GM12875 (cell line): ENCODE measurements around the gene TCEA3.

Source experiments
- H3K4me3 ChIP-seq: one replicate; pipeline ENCODE4 v1.5.1; 2011; ENCODE audit warnings: low read depth, low read length, control low read depth
- TF ChIP-seq, protein P1 (sequence below): IDR thresholded peaks from 2 replicates; pipeline ENCODE4 v1.5.1; 2011; ENCODE audit warnings: low read depth, mild to moderate bottlenecking, control low read depth, inconsistent platforms, low read length, moderate library complexity, borderline replicate concordance; ENCODE audit not compliant: insufficient read depth

The TCEA3 gene

DNA sequence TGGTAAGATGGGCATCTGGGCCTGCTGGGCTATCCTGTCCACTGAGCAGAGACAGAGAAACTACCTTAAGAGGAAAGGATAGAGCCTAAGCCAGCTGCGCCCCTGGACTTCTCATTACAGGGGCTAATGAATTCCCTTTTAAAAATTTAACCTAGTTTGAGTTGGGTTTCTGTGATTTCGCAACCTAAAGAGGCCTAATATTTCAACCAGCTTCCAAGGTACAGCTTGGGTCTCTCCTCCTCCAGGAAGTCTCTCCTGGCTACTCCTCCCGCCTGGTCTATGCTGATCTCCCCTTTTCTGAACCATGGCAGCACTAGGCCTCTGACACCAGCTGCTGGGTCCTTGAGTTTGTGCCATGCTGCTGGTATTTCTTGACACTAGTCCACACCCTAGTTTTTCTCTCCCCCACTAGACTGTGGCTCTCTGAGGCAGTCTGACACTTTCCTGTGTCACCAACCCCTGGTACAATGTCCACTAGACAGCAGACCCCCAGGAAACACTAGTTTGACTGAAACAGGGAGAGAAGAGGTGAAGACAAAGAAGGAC, 29.0 kb upstream of the TCEA3 start:
- TF ChIP-seq, protein P1, sequence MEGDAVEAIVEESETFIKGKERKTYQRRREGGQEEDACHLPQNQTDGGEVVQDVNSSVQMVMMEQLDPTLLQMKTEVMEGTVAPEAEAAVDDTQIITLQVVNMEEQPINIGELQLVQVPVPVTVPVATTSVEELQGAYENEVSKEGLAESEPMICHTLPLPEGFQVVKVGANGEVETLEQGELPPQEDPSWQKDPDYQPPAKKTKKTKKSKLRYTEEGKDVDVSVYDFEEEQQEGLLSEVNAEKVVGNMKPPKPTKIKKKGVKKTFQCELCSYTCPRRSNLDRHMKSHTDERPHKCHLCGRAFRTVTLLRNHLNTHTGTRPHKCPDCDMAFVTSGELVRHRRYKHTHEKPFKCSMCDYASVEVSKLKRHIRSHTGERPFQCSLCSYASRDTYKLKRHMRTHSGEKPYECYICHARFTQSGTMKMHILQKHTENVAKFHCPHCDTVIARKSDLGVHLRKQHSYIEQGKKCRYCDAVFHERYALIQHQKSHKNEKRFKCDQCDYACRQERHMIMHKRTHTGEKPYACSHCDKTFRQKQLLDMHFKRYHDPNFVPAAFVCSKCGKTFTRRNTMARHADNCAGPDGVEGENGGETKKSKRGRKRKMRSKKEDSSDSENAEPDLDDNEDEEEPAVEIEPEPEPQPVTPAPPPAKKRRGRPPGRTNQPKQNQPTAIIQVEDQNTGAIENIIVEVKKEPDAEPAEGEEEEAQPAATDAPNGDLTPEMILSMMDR, result no peak
- H3K4me3 ChIP-seq, result no peak overlapping the region

DNA sequence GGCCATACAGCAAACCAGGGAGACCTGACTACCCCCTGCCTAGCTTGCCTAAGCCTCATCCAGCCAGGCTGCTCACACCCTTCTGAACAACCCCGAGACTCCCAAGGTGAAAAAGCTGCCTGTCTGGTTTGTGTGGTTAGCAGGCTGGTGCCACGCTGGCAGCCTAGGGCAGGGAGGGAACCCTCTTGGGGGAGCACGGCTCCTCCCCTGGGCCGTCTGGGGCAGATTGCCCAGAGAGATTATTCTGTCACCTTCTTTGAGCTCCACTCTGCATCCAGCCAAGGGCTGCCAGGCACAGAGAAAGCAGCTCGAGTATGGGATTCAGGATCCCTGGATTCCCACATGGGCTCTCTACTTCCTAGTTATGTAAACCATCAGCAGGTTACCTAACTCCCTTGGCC, 27.5 kb upstream of the TCEA3 start:
- TF ChIP-seq, protein P1, result no peak
- H3K4me3 ChIP-seq, result no peak overlapping the region

DNA sequence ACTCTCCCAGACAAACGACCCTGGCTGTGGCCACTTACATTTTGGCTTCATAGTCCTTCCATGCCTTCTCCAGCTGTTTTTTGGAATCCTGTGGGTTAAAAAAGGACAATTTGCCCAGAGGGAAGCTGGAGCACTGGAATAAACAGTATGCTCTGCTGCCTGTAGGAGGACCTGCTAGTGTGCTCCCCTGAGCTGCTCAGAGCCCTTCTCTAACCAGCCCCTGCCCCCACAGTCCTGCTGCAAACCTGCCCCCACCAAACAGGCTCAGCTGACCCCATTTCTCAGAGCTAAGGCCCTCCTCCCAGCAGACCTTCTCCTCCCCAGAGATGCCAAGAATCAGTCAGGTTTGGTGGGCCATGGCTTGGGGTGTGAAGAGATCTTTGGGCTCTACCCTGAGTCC, 26.9 kb upstream of the TCEA3 start:
- TF ChIP-seq, protein P1, result no peak

DNA sequence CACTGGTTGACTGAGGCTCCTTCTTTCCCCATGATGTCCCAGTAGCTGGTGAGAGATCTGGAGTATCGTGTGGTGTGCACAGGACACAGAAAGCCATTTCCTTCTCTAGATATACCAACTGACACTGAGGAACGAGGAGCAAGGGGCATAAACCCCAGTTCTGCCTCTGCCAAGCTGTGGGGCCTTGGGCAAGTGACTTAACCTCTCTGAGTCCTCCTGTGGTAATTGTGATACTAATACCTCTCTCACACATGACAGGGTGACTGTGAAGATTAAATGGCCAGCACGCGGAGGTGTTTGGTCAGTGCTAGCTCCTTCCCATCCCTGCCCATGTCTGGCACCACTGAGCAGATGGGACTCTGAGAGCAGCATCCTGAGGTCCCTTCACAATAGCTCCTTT, 26.3 kb upstream of the TCEA3 start:
- H3K4me3 ChIP-seq, result no peak overlapping the region
- TF ChIP-seq, protein P1, result no peak

More for the DNA sequence above, 26.9 kb upstream of the TCEA3 start:
- no peak overlapping the region for H3K4me3 ChIP-seq

DNA sequence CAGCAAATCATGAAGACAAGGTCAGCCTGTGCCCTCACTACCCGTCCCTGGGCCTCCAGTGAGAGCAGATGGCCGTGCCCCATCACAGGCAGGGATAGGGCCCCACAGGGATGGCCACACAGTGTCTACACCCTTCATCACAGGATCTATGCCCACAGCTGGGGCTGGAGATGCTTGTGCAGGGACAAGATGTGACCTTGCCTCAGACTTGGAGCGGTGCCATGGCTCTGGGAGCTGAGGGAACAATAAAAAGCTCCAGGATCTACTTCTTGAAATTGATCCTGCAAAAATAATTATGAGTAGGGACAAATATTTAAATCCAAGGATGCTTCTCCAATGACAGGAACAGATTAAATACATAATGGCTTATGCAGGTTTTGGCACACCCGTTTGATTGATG, 25.4 kb upstream of the TCEA3 start:
- no peak overlapping the region for H3K4me3 ChIP-seq
- TF ChIP-seq, protein P1, result no peak

DNA sequence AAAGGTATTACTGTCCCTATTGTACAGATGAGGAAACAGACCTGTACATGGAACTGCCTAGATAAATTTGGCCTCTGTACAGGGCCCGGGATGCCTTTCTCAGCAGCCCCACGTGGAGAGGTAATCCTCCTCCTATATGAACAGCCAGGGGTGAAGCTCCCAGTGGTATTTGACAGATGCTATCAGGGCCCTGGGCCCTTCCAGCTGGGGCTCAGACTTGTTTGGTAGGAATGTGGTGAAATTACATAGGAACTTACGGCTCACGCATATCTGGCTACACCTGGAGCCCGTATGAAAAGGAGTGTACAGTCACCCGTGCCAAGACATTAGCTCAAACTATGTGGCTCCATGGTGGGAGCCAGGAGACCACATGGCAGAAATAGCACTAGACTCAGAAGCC, 24.8 kb upstream of the TCEA3 start:
- H3K4me3 ChIP-seq, result no peak overlapping the region
- TF ChIP-seq, protein P1, result no peak

DNA sequence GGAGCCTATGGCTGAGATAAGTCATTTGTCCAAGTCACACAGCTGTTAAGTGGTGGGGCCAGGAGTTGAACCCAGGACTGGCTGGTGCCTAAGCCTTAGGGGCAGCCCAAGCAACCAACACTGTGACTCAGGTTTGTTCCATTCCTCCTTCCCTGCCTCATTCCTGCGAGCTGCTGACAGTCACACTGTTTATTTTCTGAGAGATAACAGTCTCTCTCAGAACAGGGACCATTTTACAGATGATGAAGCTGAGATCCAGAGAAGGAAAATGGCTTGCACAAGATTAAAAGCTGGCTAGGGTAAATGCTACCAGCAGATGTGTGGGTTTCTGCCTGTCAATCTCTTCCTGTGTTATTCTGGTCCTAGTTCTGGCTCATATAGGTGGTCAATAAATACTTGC, 24.3 kb upstream of the TCEA3 start:
- H3K4me3 ChIP-seq, result no peak overlapping the region
- TF ChIP-seq, protein P1, result no peak
